Posterior cingulate gyrus (tissue), 11 donors: ENCODE measurements around the gene ELL.

Experiments
- DNase-seq, 10 donors: peaks; one replicate each; pipeline versions ENCODE4 v3.0.0 to v3.0.0-alpha.2; 2020 to 2021; ENCODE audit warnings: mixed read lengths in 3 of 10
- intact Hi-C: fragments of 100-400 bp; cut with DNase I; formaldehyde crosslinking; loops from one replicate; pipeline ENCODE4 v1.15.1; 2023

The ELL gene

GRCh38 chr19:18491995-18492953, 29.6 kb downstream of the ELL start:
- intact Hi-C loops, result no loop called here
- no peak for DNase-seq

- intact Hi-C loops, result no loop called here
- no peak for DNase-seq
Observed at GRCh38 chr19:18490728-18491127, 31.1 kb downstream of the ELL start.

- intact Hi-C loops, result no loop called here
- no peak for DNase-seq
Observed at GRCh38 chr19:18489627-18490184, 32.2 kb downstream of the ELL start.

GRCh38 chr19:18488838-18489626, 32.8 kb downstream of the ELL start:
- intact Hi-C loops, result no loop called here

GRCh38 chr19:18488403-18488723, 33.5 kb downstream of the ELL start:
- intact Hi-C loops, result no loop called here

More at GRCh38 chr19:18488838-18489626, 32.8 kb downstream of the ELL start:
- DNase-seq, result peak in 3 of 10 donors; percentile 46 to 79 (median 58)

GRCh38 chr19:18487576-18488402, 34.1 kb downstream of the ELL start:
- no peak for DNase-seq
- intact Hi-C loops, result no loop called here

More at GRCh38 chr19:18488403-18488723, 33.5 kb downstream of the ELL start:
- DNase-seq, result no peak

GRCh38 chr19:18486746-18487145, 35.1 kb downstream of the ELL start:
- intact Hi-C loops, result no loop called here
- DNase-seq, result no peak

- intact Hi-C loops, result no loop called here
- no peak for DNase-seq
Observed at GRCh38 chr19:18484992-18485391, 36.9 kb downstream of the ELL start.

GRCh38 chr19:18483119-18483890, 38.6 kb downstream of the ELL start:
- DNase-seq, result no peak
- intact Hi-C loops, result no loop called here

- intact Hi-C loops, result no loop called here
- no peak for DNase-seq
Observed at GRCh38 chr19:18481505-18482222, 40.2 kb downstream of the ELL start.

GRCh38 chr19:18480006-18480691, 41.7 kb downstream of the ELL start:
- intact Hi-C loops, result no loop called here
- DNase-seq, result no peak

GRCh38 chr19:18478545-18479311, 43.1 kb downstream of the ELL start:
- intact Hi-C loops, result no loop called here
- DNase-seq, result peak in 4 of 10 donors; percentile 38 to 92 (median 60)

- intact Hi-C loops, result no loop called here
- DNase-seq, result no peak
Observed at GRCh38 chr19:18477974-18478373, 43.9 kb downstream of the ELL start.

GRCh38 chr19:18477042-18477779, 44.7 kb downstream of the ELL start:
- no peak for DNase-seq
- intact Hi-C loops, result no loop called here

GRCh38 chr19:18476507-18477041, 45.3 kb downstream of the ELL start:
- no peak for DNase-seq
- intact Hi-C loops, result no loop called here

- no peak for DNase-seq
- intact Hi-C loops, result no loop called here
Observed at GRCh38 chr19:18475762-18476331, 46.0 kb downstream of the ELL start.
